Measurements from ENCODE around the gene DCAF10.

DNA sequence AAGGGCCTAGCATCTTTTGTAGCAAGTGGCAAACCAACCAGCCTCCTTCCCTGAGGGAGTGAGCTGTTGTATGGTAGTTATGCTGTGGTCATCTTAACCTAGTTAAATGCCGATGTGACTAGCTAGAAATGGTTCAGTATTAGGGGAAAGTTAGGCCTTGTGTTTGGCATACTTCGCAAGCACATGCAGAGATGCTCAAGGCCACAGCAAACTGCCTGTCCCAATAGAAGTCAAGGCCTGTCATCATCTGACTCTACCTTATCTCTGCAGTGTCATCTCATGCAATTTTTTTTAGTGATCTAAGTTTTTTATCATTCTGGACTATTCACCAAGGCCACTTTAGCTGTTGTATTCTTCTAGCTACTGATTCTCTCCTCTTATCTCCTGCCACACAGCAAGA, 10.5 kb upstream of the DCAF10 start:
- TF ChIP-seq, protein P1, sequence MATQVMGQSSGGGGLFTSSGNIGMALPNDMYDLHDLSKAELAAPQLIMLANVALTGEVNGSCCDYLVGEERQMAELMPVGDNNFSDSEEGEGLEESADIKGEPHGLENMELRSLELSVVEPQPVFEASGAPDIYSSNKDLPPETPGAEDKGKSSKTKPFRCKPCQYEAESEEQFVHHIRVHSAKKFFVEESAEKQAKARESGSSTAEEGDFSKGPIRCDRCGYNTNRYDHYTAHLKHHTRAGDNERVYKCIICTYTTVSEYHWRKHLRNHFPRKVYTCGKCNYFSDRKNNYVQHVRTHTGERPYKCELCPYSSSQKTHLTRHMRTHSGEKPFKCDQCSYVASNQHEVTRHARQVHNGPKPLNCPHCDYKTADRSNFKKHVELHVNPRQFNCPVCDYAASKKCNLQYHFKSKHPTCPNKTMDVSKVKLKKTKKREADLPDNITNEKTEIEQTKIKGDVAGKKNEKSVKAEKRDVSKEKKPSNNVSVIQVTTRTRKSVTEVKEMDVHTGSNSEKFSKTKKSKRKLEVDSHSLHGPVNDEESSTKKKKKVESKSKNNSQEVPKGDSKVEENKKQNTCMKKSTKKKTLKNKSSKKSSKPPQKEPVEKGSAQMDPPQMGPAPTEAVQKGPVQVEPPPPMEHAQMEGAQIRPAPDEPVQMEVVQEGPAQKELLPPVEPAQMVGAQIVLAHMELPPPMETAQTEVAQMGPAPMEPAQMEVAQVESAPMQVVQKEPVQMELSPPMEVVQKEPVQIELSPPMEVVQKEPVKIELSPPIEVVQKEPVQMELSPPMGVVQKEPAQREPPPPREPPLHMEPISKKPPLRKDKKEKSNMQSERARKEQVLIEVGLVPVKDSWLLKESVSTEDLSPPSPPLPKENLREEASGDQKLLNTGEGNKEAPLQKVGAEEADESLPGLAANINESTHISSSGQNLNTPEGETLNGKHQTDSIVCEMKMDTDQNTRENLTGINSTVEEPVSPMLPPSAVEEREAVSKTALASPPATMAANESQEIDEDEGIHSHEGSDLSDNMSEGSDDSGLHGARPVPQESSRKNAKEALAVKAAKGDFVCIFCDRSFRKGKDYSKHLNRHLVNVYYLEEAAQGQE (IDR thresholded peaks at IDR 0.05; ENCODE audit: borderline replicate concordance): no peak
- no peak for TF ChIP-seq EP300 (conservative IDR thresholded peaks at IDR 0.05; ENCODE audit: poor library complexity, severe bottlenecking)
- TF ChIP-seq POLR2AphosphoS5 (IDR thresholded peaks at IDR 0.05): no peak

All from neural cell (in vitro differentiated cells).